ENCODE results near the gene CMTM4.

GRCh38 chr16:66746048-66746447, 49.5 kb upstream of the CMTM4 start:
- TF ChIP-seq, protein P1, sequence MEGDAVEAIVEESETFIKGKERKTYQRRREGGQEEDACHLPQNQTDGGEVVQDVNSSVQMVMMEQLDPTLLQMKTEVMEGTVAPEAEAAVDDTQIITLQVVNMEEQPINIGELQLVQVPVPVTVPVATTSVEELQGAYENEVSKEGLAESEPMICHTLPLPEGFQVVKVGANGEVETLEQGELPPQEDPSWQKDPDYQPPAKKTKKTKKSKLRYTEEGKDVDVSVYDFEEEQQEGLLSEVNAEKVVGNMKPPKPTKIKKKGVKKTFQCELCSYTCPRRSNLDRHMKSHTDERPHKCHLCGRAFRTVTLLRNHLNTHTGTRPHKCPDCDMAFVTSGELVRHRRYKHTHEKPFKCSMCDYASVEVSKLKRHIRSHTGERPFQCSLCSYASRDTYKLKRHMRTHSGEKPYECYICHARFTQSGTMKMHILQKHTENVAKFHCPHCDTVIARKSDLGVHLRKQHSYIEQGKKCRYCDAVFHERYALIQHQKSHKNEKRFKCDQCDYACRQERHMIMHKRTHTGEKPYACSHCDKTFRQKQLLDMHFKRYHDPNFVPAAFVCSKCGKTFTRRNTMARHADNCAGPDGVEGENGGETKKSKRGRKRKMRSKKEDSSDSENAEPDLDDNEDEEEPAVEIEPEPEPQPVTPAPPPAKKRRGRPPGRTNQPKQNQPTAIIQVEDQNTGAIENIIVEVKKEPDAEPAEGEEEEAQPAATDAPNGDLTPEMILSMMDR (IDR thresholded peaks at IDR 0.05; ENCODE audit: poor library complexity, severe bottlenecking): no peak
- TF ChIP-seq POLR2AphosphoS5 (IDR thresholded peaks at IDR 0.05) (no peak), RAD21 (conservative IDR thresholded peaks at IDR 0.05) (no peak), MXI1 (conservative IDR thresholded peaks at IDR 0.05; ENCODE audit: poor library complexity, severe bottlenecking) (no peak)
